Fibroblast of skin of left biceps (primary cell): ENCODE results near the gene VWA8.
"Not testable (repeated sequence)": the region's sequence is repeated elsewhere in the genome, so short reads cannot be mapped to it uniquely, and the experiment has no call there.

ENCODE experiments used
- DNase-seq, 2 experiments: peaks; one replicate each; pipeline ENCODE4 v3.0.0-alpha.2; 2013; ENCODE audit warnings: low read depth in 2 of 2

VWA8 gene

GRCh38 chr13:41557719-41558118, 403.2 kb downstream of the VWA8 start:
- no peak for DNase-seq

GRCh38 chr13:41554626-41555386, 406.1 kb downstream of the VWA8 start:
- DNase-seq, result no peak

GRCh38 chr13:41554180-41554579, 406.7 kb downstream of the VWA8 start:
- no peak for DNase-seq

GRCh38 chr13:41552031-41552430, 408.9 kb downstream of the VWA8 start:
- no peak for DNase-seq

GRCh38 chr13:41550276-41550675, 410.6 kb downstream of the VWA8 start:
- DNase-seq, result no peak

- DNase-seq, result no peak
Observed at GRCh38 chr13:41549491-41549890, 411.4 kb downstream of the VWA8 start.

- no peak for DNase-seq
Observed at GRCh38 chr13:41548910-41549309, 412.0 kb downstream of the VWA8 start.

GRCh38 chr13:41548031-41548430, 412.9 kb downstream of the VWA8 start:
- DNase-seq, result no peak

GRCh38 chr13:41547251-41548000, 413.5 kb downstream of the VWA8 start:
- no peak for DNase-seq

- DNase-seq, result no peak
Observed at GRCh38 chr13:41546372-41547190, 414.3 kb downstream of the VWA8 start.

- DNase-seq, result no peak
Observed at GRCh38 chr13:41545432-41545707, 415.5 kb downstream of the VWA8 start.

- no peak for DNase-seq
Observed at GRCh38 chr13:41543664-41544300, 417.1 kb downstream of the VWA8 start.

GRCh38 chr13:41542799-41543198, 418.1 kb downstream of the VWA8 start:
- not testable (repeated sequence) for DNase-seq

GRCh38 chr13:41542281-41542680, 418.6 kb downstream of the VWA8 start:
- no peak for DNase-seq

- no peak for DNase-seq
Observed at GRCh38 chr13:41541142-41541938, 419.6 kb downstream of the VWA8 start.

GRCh38 chr13:41540240-41540639, 420.7 kb downstream of the VWA8 start:
- not testable (repeated sequence) for DNase-seq

- no peak for DNase-seq
Observed at GRCh38 chr13:41533266-41534052, 427.4 kb downstream of the VWA8 start.

- no peak for DNase-seq
Observed at GRCh38 chr13:41528021-41528420, 432.9 kb downstream of the VWA8 start.

- peak; percentile 28 to 31 for DNase-seq
Observed at GRCh38 chr13:41520660-41521630, 440.0 kb downstream of the VWA8 start.
